ENCODE measurements around the gene STIP1.

Gene STIP1

GRCh38 chr11:64230171-64230984 lies 44.4 kb downstream of the STIP1 start, which contains the start of gene DNAJC4:
Gene DNAJC4 (plus strand): TSS chr11:64230548. CDS start chr11:64230855, 307 bp downstream.
- peak; percentile 92 for DNase-seq
- in situ Hi-C loops (cut with HindIII; ENCODE audit: low pct_ligation_motif_present, low pct_unique_long_range_greater_than_20kb, low sequenced_read_pairs) = no loop called here

- in situ Hi-C loops (cut with HindIII; ENCODE audit: low pct_ligation_motif_present, low pct_unique_long_range_greater_than_20kb, low sequenced_read_pairs) = no loop called here
Observed at GRCh38 chr11:64230985-64231365, 45.0 kb downstream of the STIP1 start.

GRCh38 chr11:64231546-64231945 lies 45.6 kb downstream of the STIP1 start:
- in situ Hi-C loops (cut with HindIII; ENCODE audit: low pct_ligation_motif_present, low pct_unique_long_range_greater_than_20kb, low sequenced_read_pairs) = no loop called here
- DNase-seq = no peak

More at GRCh38 chr11:64230985-64231365, 45.0 kb downstream of the STIP1 start:
- no peak for DNase-seq

GRCh38 chr11:64232182-64232966 lies 46.4 kb downstream of the STIP1 start:
- in situ Hi-C loops (cut with HindIII; ENCODE audit: low pct_ligation_motif_present, low pct_unique_long_range_greater_than_20kb, low sequenced_read_pairs) = no loop called here
- DNase-seq = no peak

GRCh38 chr11:64232967-64233315 lies 47.0 kb downstream of the STIP1 start:
- DNase-seq = no peak

GRCh38 chr11:64233913-64234586 lies 48.1 kb downstream of the STIP1 start, which contains the start of gene VEGFB:
Gene VEGFB (plus strand): TSS chr11:64234584. CDS start chr11:64234834, 250 bp downstream.
- in situ Hi-C loops (cut with HindIII; ENCODE audit: low pct_ligation_motif_present, low pct_unique_long_range_greater_than_20kb, low sequenced_read_pairs) = no loop called here
- DNase-seq = peak; percentile 70

More at GRCh38 chr11:64232967-64233315, 47.0 kb downstream of the STIP1 start:
- in situ Hi-C loops (cut with HindIII; ENCODE audit: low pct_ligation_motif_present, low pct_unique_long_range_greater_than_20kb, low sequenced_read_pairs) = no loop called here

- in situ Hi-C loops (cut with HindIII; ENCODE audit: low pct_ligation_motif_present, low pct_unique_long_range_greater_than_20kb, low sequenced_read_pairs) = no loop called here
- peak; percentile 41 for DNase-seq
Observed at GRCh38 chr11:64234647-64235379, 48.8 kb downstream of the STIP1 start.

- in situ Hi-C loops (cut with HindIII; ENCODE audit: low pct_ligation_motif_present, low pct_unique_long_range_greater_than_20kb, low sequenced_read_pairs) = no loop called here
- DNase-seq = no peak
Observed at GRCh38 chr11:64235437-64236161, 49.6 kb downstream of the STIP1 start.

GRCh38 chr11:64237484-64237951 lies 51.5 kb downstream of the STIP1 start:
- in situ Hi-C loops (cut with HindIII; ENCODE audit: low pct_ligation_motif_present, low pct_unique_long_range_greater_than_20kb, low sequenced_read_pairs) = no loop called here

GRCh38 chr11:64238076-64238475 lies 52.1 kb downstream of the STIP1 start:
- in situ Hi-C loops (cut with HindIII; ENCODE audit: low pct_ligation_motif_present, low pct_unique_long_range_greater_than_20kb, low sequenced_read_pairs) = no loop called here
- DNase-seq = no peak

More at GRCh38 chr11:64237484-64237951, 51.5 kb downstream of the STIP1 start:
- DNase-seq = no peak

GRCh38 chr11:64238999-64239398 lies 53.0 kb downstream of the STIP1 start:
- in situ Hi-C loops (cut with HindIII; ENCODE audit: low pct_ligation_motif_present, low pct_unique_long_range_greater_than_20kb, low sequenced_read_pairs) = no loop called here

GRCh38 chr11:64239662-64240434 lies 53.9 kb downstream of the STIP1 start:
- DNase-seq = no peak
- in situ Hi-C loops (cut with HindIII; ENCODE audit: low pct_ligation_motif_present, low pct_unique_long_range_greater_than_20kb, low sequenced_read_pairs) = no loop called here

More at GRCh38 chr11:64238999-64239398, 53.0 kb downstream of the STIP1 start:
- DNase-seq = no peak

GRCh38 chr11:64240435-64241240 lies 54.7 kb downstream of the STIP1 start, which contains the start of gene FKBP2:
Gene FKBP2 (plus strand): TSS chr11:64241095. CDS start chr11:64242388, 1,293 bp downstream.
- in situ Hi-C loops (cut with HindIII; ENCODE audit: low pct_ligation_motif_present, low pct_unique_long_range_greater_than_20kb, low sequenced_read_pairs) = no loop called here
- peak; percentile 94 for DNase-seq

GRCh38 chr11:64241241-64241490 lies 55.2 kb downstream of the STIP1 start:
- peak; percentile 96 for DNase-seq
- in situ Hi-C loops (cut with HindIII; ENCODE audit: low pct_ligation_motif_present, low pct_unique_long_range_greater_than_20kb, low sequenced_read_pairs) = no loop called here

- DNase-seq = peak; percentile 55
- in situ Hi-C loops (cut with HindIII; ENCODE audit: low pct_ligation_motif_present, low pct_unique_long_range_greater_than_20kb, low sequenced_read_pairs) = no loop called here
Observed at GRCh38 chr11:64241491-64242374, 55.8 kb downstream of the STIP1 start.

Data from ACHN (cell line).